ENCODE data around the gene ANXA5. TPM values are rescaled to one million over a fixed set of nuclear protein-coding genes. Genes with fewer than 3 reads are reported as not detected.

The ANXA5 gene
- total RNA-seq, 4 donors from 2014 or later, result 78.1 to 137 (median 94.2) TPM

- DNase-seq (ENCODE audit: low spot score in 2 of 2), result no peak
- TF ChIP-seq POLR2A (IDR thresholded peaks at IDR 0.05) (no peak), CTCF (IDR thresholded peaks at IDR 0.05) (no peak)
- H3K4me3 ChIP-seq (ENCODE audit: low read depth, poor library complexity, severe bottlenecking), result no peak overlapping the region
- 83 to 96% methylated on average over 3 of the region's 3 CpGs for WGBS, 2 donors
- intact Hi-C loops (cut with DNase I; ENCODE audit: low total_unique reads), result loop anchor here (5.0 kb wide), 1 partner anchor 2002 kb away; no protein-coding TSS in a partner anchor
These were observed 42.0 kb downstream of the ANXA5 start for GRCh38 chr4:121654738-121655137.

GRCh38 chr4:121653986-121654385 is 42.8 kb downstream of the ANXA5 start:
- no peak for DNase-seq (ENCODE audit: low spot score in 2 of 2)
- 80 to 90% methylated on average over 6 of the region's 6 CpGs for WGBS, 2 donors
- no peak overlapping the region for H3K4me3 ChIP-seq (ENCODE audit: low read depth, poor library complexity, severe bottlenecking)
- TF ChIP-seq CTCF (IDR thresholded peaks at IDR 0.05) (no peak), POLR2A (IDR thresholded peaks at IDR 0.05) (no peak)
- intact Hi-C loops (cut with DNase I; ENCODE audit: low total_unique reads), result loop anchor here (5.0 kb wide), 1 partner anchor 2002 kb away; no protein-coding TSS in a partner anchor

- no peak for TF ChIP-seq CTCF (IDR thresholded peaks at IDR 0.05)
- TF ChIP-seq POLR2A (IDR thresholded peaks at IDR 0.05), result no peak
- intact Hi-C loops (cut with DNase I; ENCODE audit: low total_unique reads), result loop anchor here (5.0 kb wide), 1 partner anchor 2001 kb away; no protein-coding TSS in a partner anchor
- 95 to 96% methylated on average over 1 of the region's 1 CpG for WGBS, 2 donors
- H3K4me3 ChIP-seq (ENCODE audit: low read depth, poor library complexity, severe bottlenecking), result no peak overlapping the region
- no peak for DNase-seq (ENCODE audit: low spot score in 2 of 2)
These were observed 43.6 kb downstream of the ANXA5 start for GRCh38 chr4:121653214-121653613.

- DNase-seq (ENCODE audit: low spot score in 2 of 2), result no peak
- intact Hi-C loops (cut with DNase I; ENCODE audit: low total_unique reads), result loop anchor here (5.0 kb wide), 1 partner anchor 1999 kb away; no protein-coding TSS in a partner anchor
- TF ChIP-seq POLR2A (IDR thresholded peaks at IDR 0.05) (no peak), CTCF (IDR thresholded peaks at IDR 0.05) (no peak)
- 40 to 54% methylated on average over 5 of the region's 5 CpGs for WGBS, 2 donors
- no peak overlapping the region for H3K4me3 ChIP-seq (ENCODE audit: low read depth, poor library complexity, severe bottlenecking)
These were observed 45.2 kb downstream of the ANXA5 start for GRCh38 chr4:121651597-121651996.

GRCh38 chr4:121650741-121651140 is 46.0 kb downstream of the ANXA5 start:
- intact Hi-C loops (cut with DNase I; ENCODE audit: low total_unique reads), result loop anchor here (5.0 kb wide), 1 partner anchor 1998 kb away; no protein-coding TSS in a partner anchor
- no peak for DNase-seq (ENCODE audit: low spot score in 2 of 2)
- 82 to 91% methylated on average over 2 of the region's 2 CpGs for WGBS, 2 donors
- TF ChIP-seq POLR2A (IDR thresholded peaks at IDR 0.05), result no peak
- H3K4me3 ChIP-seq (ENCODE audit: low read depth, poor library complexity, severe bottlenecking), result no peak overlapping the region

- no peak for TF ChIP-seq POLR2A (IDR thresholded peaks at IDR 0.05)
- no peak for TF ChIP-seq CTCF (IDR thresholded peaks at IDR 0.05)
- intact Hi-C loops (cut with DNase I; ENCODE audit: low total_unique reads), result no loop called here
- H3K4me3 ChIP-seq (ENCODE audit: low read depth, poor library complexity, severe bottlenecking), result no peak overlapping the region
- DNase-seq (ENCODE audit: low spot score in 2 of 2), result no peak
- WGBS, 2 donors, result 16 to 36% methylated on average over 3 of the region's 3 CpGs
These were observed 48.3 kb downstream of the ANXA5 start for GRCh38 chr4:121648516-121648915.
